G401 (cell line): ENCODE results near the gene CDYL. TPM values are rescaled to one million over a fixed set of nuclear protein-coding genes. Genes with fewer than 3 reads are reported as not detected.
A peak's percentile ranks its signal among the peaks of the same experiment; 100 is the strongest.

Experiments
- DNase-seq: peaks from one replicate; pipeline ENCODE4 v3.0.0-alpha.2; 2015; ENCODE audit warnings: low spot score
- in situ Hi-C: cut with HindIII; loops from 2 replicates; pipeline ENCODE4 v1.10.0; 2016; ENCODE audit warnings: low sequenced_read_pairs, mixed read lengths
- total RNA-seq: library from RNA; depleted of rRNA; stranded (reverse); fragments of >200 nt; shearing (Covaris generic); gene quantifications from 2 replicates; pipeline ENCODE4 v1.2.3, GENCODE V29; 2014

Gene CDYL
- total RNA-seq, 1 experiment from 2014 or later: 22.6 TPM

- in situ Hi-C loops: no loop called here
- no peak for DNase-seq
These were observed 123.2 kb downstream of the CDYL start for GRCh38 chr6:4899249-4900034.

DNA sequence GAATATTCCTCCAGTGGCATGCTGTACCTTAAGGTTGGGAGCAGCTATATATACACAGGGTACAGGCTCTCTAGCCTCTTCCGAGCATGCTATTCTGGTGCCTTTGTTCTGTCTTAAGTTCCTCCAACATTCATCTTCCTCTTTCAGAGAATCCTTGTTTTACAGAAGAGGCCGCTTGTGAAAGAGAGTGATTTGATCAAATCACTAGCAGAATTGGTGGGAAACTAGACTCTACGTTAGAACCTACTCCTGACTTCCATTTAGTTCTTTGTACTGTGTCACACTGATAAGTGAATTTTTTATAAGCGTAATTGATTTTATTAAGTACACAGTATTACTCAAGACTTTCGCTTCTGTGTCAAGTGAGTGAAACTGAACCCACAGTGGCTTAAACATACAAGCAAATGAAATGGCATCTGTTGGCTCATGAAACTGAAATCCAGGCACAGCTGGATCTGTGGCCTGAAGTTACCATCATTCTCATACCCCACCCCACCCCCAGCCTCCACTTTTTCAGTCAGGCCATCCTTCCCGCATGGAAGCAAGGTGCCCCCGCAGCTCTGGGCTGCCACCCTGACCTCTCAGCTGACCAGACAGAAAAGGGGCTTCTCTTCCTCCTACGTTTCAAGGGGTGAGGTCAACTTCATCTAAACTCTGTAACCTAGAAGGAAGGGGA is 125.3 kb downstream of the CDYL start:
- in situ Hi-C loops: no loop called here
- DNase-seq: no peak

GRCh38 chr6:4902363-4902762 is 126.2 kb downstream of the CDYL start:
- DNase-seq: no peak
- in situ Hi-C loops: no loop called here

DNA sequence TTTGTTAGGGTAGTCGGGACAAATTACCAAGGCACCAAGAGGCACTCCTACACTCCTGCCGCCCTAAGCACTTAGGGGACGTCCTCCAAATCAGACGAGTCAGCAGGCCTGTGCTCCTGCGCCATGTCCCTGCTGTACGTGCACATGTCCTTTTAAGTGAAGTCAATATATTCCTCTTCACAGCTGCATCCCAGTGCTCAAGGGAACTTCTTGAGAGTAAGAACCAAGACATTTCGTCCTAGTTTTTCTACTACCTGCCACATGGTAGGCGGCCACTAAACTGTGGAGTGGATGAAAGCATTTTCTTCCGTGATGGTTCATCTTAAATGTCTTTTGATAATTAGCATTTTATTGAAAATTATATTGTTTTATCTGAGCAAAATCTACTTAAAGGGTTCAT is 126.9 kb downstream of the CDYL start:
- DNase-seq: no peak
- in situ Hi-C loops: no loop called here

DNA sequence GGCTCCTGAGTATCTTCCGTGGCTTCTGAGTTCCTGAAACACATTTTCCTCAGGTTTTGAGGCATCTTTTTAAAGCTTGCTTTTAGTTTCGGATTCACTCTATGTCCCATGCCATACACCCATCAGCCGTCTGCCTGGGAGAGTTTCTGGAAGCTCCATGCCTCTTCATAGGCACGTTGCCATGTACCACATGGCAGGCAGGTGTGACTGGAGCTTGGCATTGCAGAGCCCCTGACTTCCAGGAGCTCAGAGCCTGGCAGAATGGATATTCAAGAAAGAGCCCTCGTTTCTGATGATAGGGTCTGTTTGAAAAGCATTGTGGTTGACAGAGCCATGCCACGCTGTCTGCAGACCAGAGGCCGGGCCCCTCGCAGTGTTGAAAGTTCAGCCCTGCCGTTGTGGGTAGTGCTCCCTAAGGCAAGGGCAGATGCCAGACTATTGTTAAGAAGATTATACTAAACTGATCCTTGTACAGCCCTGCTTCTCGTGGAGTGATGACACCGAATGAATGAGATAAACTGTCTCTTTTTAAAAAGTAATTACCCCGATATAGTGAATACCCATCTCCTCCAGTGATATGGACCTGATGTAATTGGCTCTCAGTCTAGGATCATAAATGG is 127.7 kb downstream of the CDYL start:
- in situ Hi-C loops: no loop called here
- peak; percentile 79 for DNase-seq

- in situ Hi-C loops: no loop called here
- no peak for DNase-seq
These were observed 128.3 kb downstream of the CDYL start for GRCh38 chr6:4904461-4905025.

GRCh38 chr6:4905826-4906225 is 129.6 kb downstream of the CDYL start:
- DNase-seq: no peak

GRCh38 chr6:4906293-4907276 is 130.4 kb downstream of the CDYL start:
- DNase-seq: no peak
- in situ Hi-C loops: no loop called here

More at GRCh38 chr6:4905826-4906225, 129.6 kb downstream of the CDYL start:
- in situ Hi-C loops: no loop called here

GRCh38 chr6:4907602-4908001 is 131.4 kb downstream of the CDYL start:
- in situ Hi-C loops: no loop called here
- no peak for DNase-seq

GRCh38 chr6:4908062-4908461 is 131.9 kb downstream of the CDYL start:
- in situ Hi-C loops: no loop called here
- no peak for DNase-seq

- in situ Hi-C loops: no loop called here
- no peak for DNase-seq
These were observed 133.0 kb downstream of the CDYL start for GRCh38 chr6:4909063-4909706.

DNA sequence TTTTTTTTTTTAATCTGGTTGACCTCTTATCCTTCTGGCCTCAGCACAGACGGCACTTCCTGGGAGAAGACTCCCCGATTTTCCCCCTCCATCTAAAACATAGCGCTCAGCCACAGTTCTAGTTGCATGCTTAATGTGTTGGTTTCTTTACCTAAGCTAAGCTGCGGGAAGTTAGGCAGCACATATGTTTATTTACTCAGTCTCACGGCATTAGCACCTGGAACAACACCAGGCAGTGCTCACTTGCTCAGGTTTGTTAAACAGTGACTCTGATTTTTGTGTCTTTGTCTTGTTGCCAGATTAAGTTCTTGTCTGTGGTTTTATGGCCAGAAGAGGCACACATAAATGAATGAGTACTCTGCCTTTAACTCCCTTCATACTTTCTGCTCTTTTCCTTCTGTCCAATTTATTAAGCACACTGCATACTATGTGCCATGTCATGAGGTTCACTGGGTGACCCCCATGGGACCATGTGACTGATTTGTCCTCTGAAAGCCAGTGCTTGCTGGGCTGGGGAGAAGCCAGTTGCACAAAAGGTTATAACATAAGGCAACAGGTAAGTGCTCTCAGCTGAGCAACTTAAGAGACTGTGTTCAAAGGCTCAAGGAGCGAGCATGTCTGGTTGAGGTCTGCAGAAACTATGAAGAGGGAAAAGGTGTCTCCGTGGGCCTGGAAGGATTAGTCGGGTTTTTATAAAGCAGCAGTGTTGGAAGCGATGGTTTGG is 134.0 kb downstream of the CDYL start:
- no peak for DNase-seq
- in situ Hi-C loops: no loop called here

DNA sequence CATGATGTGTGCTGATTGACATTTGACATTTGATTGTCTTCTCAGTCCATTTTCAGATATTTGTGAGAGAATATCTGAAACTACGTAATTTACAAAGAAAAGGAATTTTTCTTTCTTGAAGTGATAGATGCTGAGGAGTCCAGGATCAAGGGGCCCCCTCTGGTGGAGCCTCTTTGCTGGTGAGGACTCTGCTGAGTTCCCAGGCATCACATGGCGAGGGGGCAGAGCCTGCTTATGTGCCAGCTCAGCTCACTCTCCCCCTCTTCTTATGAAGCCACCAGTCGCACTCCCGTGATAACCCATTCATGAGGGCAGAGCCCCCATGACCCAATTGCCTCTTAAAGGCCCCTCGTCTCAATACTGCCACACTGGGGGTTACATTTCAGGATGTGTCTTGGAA is 136.4 kb downstream of the CDYL start:
- no peak for DNase-seq
- in situ Hi-C loops: no loop called here

- no peak for DNase-seq
- in situ Hi-C loops: no loop called here
These were observed 137.7 kb downstream of the CDYL start for GRCh38 chr6:4913705-4914419.

- DNase-seq: no peak
- in situ Hi-C loops: no loop called here
These were observed 138.4 kb downstream of the CDYL start for GRCh38 chr6:4914420-4915159.

- in situ Hi-C loops: no loop called here
- DNase-seq: no peak
These were observed 140.9 kb downstream of the CDYL start for GRCh38 chr6:4916954-4917561.
